ENCODE data around the gene DCST1.

Gene DCST1

GRCh38 chr1:155001675-155002463 lies 31.8 kb upstream of the DCST1 start:
- peak; percentile 97 for DNase-seq

DNA sequence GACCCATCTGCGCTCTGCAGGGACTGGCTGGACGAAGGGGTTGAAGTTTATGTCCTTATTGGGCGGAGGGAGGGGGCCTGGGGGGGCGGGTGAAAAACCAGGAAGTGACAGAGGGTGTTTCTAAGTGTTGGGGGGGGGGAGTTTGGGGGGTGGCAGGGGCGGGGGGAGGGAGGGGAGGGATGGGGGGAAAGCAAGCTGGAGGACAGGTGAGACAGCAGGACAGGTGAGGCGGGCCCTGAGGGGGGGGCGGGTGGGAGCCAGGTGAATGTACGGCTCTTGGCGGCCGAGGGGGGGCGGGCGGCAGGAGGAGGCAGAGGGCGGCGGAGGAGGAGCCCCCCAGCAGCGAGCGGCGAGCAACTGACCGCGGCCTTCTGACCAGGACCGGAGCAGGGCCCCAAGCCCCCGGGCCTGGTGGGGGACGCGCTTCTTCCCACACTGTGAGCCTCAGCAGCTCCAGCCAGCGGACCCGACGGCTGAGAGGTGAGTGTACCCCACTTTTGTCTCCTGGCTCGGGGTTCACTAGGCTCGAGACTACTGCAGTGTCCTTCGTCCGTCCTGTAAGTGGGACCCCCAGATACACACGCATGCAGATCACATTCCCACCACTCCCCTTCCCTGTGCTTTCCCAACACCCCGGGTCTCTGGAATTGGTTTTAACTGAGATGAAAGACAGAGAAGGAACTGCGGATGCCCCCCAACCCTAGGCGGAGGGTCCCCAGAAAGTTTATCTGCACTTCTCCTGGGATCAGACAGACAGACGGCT lies 31.0 kb upstream of the DCST1 start, which contains the start of gene ZBTB7B:
Gene ZBTB7B, plus strand, starts transcription at position 339 of the 763 bp plus-strand sequence. CDS start 11,859 bp downstream, outside the sequence.
- DNase-seq, result peak; percentile 54

- no peak for DNase-seq
Measured at GRCh38 chr1:155003227-155003765, 30.3 kb upstream of the DCST1 start.

DNA sequence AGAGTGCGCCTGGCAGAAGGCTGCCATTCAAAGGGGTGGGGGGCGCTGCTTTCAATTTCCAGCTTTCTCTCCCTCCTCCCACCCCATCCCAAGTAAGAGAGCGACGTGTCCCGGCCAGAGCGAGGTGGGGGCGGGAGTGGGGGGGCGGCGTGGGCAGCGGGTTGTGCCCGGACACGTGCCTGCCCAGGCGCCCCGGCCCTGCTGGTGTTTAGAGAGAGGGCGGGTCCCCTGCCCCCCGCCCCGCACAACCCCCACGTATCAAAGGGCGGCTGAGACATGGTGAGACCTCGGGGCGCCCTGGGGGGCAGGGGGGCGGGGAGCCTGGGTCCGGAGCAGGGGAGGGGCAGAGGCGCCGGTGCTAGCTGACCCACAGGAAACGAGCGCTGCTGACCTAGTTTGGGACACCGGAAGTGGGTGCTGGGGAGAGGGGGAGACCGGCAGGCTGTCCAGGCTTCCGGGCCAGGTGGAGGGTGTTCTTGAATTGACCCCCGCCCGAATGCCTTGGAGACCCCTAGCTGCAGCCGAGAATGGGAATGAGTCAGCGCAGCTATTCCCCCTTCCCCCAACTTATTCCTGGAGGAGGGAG lies 29.8 kb upstream of the DCST1 start:
- DNase-seq, result no peak

DNA sequence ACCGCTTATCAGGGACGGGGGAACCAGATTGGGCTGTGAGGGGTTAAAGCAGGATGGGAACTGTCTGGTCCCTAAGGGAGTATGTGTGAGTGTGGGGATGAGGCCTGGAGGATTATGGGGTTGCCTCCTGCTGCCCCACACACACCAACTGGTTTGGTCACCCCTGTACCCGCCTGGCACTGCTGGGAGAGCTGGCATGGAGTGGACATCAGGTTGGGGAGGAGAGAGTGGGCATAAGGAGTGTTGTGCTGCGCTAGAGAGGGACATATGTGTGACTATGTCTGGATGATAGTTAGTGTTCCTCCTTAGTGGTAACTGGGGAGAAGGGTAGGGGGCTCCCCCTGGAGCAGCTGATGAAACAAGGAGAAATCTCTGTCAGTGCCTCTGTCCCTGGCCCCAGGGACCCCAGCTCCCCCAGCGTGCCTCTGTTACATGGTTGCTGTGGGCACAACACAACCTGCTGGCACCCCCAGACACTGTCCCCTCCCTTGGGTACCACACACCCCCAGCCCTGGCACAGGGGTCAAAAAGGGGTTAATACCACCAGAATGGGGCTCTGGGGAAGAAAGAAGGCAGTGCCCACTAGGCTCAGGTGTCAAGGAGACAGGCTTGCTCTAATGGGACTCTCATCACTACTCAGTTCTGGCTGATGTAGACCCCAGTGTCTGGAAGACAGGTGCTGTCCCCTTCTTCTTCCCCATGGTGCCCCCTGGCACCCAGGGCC lies 29.1 kb upstream of the DCST1 start:
- DNase-seq, result no peak

DNA sequence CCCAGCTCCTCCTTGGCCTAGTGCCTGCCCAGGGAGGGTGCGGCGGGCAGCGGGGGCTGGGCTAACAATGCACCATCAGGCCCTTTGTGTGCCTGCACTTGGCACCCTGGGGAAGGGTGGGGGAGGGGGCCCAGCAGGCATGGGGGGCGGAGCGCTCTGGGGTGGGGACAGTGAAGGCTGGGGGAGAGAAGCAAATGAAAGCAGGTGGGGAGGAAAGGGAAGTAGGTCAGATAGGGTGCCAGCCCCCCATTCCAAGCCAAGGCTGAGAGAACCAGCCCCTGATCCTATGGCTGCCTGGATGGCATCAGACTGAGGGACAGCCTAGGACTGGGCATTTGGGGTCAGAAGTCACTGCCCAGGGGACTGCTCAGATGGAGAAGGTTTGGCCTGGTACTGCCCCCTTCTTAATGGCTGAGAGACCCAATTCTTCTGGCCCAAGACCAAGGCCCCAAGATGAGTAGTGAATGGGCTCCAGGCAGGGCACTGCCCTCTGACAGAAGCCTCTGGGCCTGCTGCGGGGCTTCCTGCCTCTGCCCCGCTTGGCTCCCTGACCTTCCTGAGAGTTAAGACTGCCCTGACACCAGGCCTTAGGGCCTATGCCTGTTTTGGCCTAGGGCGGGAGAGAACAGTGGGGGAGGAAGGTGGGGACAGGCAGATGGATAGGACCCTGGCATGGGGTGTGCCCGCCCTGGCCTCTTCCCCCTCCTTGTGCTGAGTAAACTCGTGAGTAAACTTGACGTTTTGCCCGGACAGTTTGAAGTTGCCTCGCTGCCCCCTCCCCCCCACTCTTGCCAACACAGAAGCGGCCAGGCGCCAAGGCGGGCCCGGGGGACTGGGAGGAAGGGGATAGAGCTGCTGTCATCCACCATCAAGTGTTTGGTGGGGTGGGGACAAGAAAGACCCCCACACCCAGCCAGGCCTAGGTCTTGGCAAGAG lies 28.3 kb upstream of the DCST1 start:
- no peak for DNase-seq

- DNase-seq, result no peak
Measured at GRCh38 chr1:155006601-155007101, 27.0 kb upstream of the DCST1 start.

- no peak for DNase-seq
Measured at GRCh38 chr1:155007251-155007828, 26.3 kb upstream of the DCST1 start.

GRCh38 chr1:155008015-155008941 lies 25.3 kb upstream of the DCST1 start:
- no peak for DNase-seq

DNA sequence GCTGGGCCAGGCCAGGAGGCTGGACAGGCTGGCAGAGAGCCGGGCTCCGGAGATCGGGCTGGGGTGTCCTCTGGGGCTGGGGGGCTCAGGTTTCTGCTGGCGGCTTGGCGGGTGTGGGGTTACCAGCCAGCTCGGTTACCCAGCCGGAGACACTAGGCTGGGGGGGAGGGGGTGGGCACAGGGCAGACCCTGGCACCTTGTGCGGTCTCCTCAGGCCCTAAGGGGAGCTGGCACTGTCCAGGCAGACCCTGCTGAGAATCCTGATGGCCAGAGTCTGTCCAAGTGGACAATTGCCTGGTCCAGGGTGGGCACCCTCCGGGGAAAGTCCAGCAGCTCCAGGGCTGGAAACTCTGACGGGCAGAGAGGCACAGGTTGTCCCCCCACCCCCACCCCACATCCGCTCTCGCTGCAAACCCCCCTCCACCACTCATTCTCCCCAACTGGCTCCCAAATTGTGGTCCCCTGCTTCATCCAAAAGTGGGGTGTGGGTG lies 24.4 kb upstream of the DCST1 start:
- DNase-seq, result no peak

- no peak for DNase-seq
Measured at GRCh38 chr1:155009742-155010141, 23.9 kb upstream of the DCST1 start.

GRCh38 chr1:155010211-155010918 lies 23.3 kb upstream of the DCST1 start:
- DNase-seq, result no peak

DNA sequence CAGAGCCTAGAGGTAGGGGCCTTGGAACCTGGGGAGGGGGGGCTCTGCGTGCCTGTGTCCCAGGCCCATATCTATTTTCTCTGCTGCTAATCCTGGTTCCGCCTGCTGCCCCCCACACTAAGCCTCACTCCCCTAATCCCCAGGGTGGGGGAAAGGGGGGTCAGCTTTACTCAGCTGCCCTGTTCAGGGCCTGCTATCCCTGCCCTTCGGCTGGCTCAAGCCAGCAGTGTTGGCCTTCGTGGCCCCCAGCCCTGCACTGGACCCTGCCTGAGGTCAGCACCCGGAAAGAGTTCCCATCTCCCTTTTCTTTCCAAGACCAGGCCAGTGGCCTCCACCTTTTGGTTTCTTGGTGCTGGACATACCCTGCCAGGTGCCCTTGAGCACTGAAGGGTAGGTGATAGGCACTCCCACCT lies 22.6 kb upstream of the DCST1 start:
- no peak for DNase-seq

GRCh38 chr1:155011437-155012025 lies 22.1 kb upstream of the DCST1 start:
- DNase-seq, result no peak

DNA sequence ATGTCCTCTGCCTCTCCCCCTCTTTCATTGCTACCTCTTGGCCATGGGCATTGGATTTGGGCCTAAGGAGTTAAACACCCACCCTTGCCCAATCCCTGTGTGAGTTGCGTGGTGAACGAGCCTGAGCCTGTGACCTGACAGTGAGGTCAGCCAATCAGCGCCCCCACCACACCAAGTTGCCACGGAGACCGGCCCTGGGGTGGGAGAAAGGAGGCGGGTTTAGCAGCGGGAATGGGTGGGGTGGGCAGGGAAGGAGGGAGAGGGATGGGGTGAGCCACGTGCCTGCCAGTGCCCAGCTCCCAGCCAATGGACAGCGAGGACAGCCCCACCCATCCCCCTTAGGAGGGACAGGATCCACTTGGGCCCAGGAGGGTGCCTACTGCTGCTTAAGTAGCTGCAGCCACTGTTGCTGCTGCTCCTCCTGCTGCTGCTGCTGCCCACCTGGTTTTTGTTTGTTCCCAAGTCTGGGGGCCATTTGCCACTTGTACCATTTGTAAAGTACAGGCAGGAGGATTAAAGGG lies 21.5 kb upstream of the DCST1 start:
- DNase-seq, result no peak

DNA sequence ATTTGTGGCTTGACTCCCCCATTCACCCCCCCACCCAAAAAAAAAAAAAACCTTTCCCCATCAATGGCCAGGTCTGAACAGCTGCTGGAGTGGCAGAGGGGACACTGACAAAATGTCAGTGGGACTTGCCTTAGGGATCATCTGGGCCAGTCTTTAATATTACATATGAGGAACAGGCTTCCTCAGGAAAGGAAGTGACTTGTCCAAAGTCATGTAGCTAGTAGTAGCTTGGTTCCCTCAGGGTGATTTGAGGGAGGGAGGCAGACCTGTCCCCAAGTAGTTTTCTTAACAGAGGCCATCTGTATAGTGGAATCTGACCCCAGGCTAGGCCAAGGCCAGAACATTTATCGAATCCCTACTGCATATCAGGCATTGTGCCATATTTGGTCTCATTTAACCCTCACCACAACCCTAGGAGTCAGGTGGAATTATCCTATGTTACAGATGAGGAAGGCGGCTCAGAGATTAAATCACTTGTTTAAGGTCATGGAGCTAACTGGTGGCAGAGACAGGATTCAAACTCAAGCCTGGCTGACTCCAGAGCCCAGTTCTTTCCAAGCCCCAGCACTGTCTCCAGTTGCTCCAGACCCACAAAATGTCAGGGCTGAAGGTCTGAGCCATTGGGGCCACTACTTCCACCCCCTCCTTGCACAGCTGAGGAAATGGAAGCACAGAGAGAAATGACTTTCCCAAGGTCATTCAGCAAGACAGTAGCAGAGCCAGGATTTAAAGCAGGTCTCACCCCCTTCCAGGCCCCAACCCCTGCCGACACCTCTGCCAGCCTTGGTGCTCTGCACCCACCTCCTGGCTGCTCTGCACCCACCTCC lies 20.6 kb upstream of the DCST1 start:
- no peak for DNase-seq

- DNase-seq, result no peak
Measured at GRCh38 chr1:155013632-155014031, 20.0 kb upstream of the DCST1 start.
